IgD-negative memory B cell (primary cell): ENCODE results near the gene CD1D. TPM values are rescaled to one million over a fixed set of nuclear protein-coding genes. Genes with fewer than 3 reads are reported as not detected.

Source experiments
- polyA plus RNA-seq: library from polyadenylated mRNA; unstranded; fragments of 300-500 nt; fragmentation: Illumina TruSeq; gene quantifications from one replicate; pipeline ENCODE4 v1.2.3, GENCODE V29; 2021

The CD1D gene
- polyA plus RNA-seq, 1 donor from 2014 or later: 20.5 TPM

Other genes starting within 250 kb of the CD1D start
- gene KIRREL1, start 187.2 kb upstream of the CD1D start, polyA plus RNA-seq: not detected
- 1.1 TPM for gene CD1A, start 73.5 kb downstream of the CD1D start, polyA plus RNA-seq
- 179 TPM for gene CD1C, start 109.0 kb downstream of the CD1D start, polyA plus RNA-seq
- gene CD1B, start 150.6 kb downstream of the CD1D start, polyA plus RNA-seq: not detected
- gene CD1E, start 173.0 kb downstream of the CD1D start, polyA plus RNA-seq: not detected
- not detected for gene OR10T2, start 218.6 kb downstream of the CD1D start, polyA plus RNA-seq
- gene OR10K2, start 245.3 kb downstream of the CD1D start, polyA plus RNA-seq: not detected